Neuronal stem cell (in vitro differentiated cells): ENCODE measurements around the gene ANTXR2.
"Not testable (repeated sequence)": the region's sequence is repeated elsewhere in the genome, so short reads cannot be mapped to it uniquely, and the experiment has no call there.

ENCODE experiments used
- DNase-seq: peaks from one replicate; pipeline ENCODE4 v3.0.0-alpha.2; 2013; ENCODE audit warnings: low spot score
- H2AFZ ChIP-seq: one replicate; pipeline ENCODE4 v1.6.1; 2013; ENCODE audit warnings: mild to moderate bottlenecking, low read length, inconsistent platforms
- H2AK5ac ChIP-seq: 2 replicates; pipeline ENCODE4 v1.6.1; 2013; ENCODE audit warnings: low read depth, mild to moderate bottlenecking, inconsistent platforms, low read length, moderate library complexity, mixed read lengths
- H2BK120ac ChIP-seq: 2 replicates; pipeline ENCODE4 v1.6.1; 2013; ENCODE audit warnings: low read depth, mild to moderate bottlenecking, inconsistent platforms, low read length, moderate library complexity, mixed read lengths
- H2BK12ac ChIP-seq: one replicate; pipeline ENCODE4 v1.6.1; 2013; ENCODE audit warnings: low read length, inconsistent platforms
- H2BK15ac ChIP-seq: 2 replicates; pipeline ENCODE4 v1.6.1; 2013; ENCODE audit warnings: mild to moderate bottlenecking, low read length, inconsistent platforms, mixed read lengths
- H2BK5ac ChIP-seq: one replicate; pipeline ENCODE4 v1.6.1; 2013; ENCODE audit warnings: inconsistent platforms, mild to moderate bottlenecking, low read length, moderate library complexity
- H3K14ac ChIP-seq: one replicate; pipeline ENCODE4 v1.6.1; 2013; ENCODE audit warnings: low read length, inconsistent platforms
- H3K18ac ChIP-seq: 2 replicates; pipeline ENCODE4 v1.6.1; 2013; ENCODE audit warnings: low read length, inconsistent platforms
- H3K23ac ChIP-seq: 2 replicates; pipeline ENCODE4 v1.6.1; 2013; ENCODE audit warnings: low read depth, mild to moderate bottlenecking, mixed read lengths, low read length, inconsistent platforms; ENCODE audit not compliant: poor library complexity
- H3K27ac ChIP-seq: replicated peaks from 3 replicates; pipeline ENCODE4 v1.5.1; 2013; ENCODE audit warnings: low read length, inconsistent platforms
- H3K27me3 ChIP-seq, 3 experiments: 2 replicates each; pipeline ENCODE4 v1.6.1; 2013; ENCODE audit warnings: low read length in 3 of 3, mild to moderate bottlenecking in 2 of 3, inconsistent platforms in 1 of 3, low read depth in 1 of 3, mixed read lengths in 1 of 3, moderate library complexity in 1 of 3; ENCODE audit not compliant: control insufficient read depth in 3 of 3, insufficient read depth in 3 of 3
- H3K36me3 ChIP-seq, 2 donors: replicated peaks in 1 of 2; 2 replicates each; pipeline ENCODE4 v1.6.1; 2013; ENCODE audit warnings: low read length in 2 of 2; ENCODE audit not compliant: control insufficient read depth in 2 of 2, insufficient read depth in 2 of 2
- H3K4ac ChIP-seq: 2 replicates; pipeline ENCODE4 v1.6.1; 2013; ENCODE audit warnings: inconsistent platforms, mild to moderate bottlenecking, low read length, moderate library complexity
- H3K4me1 ChIP-seq, 2 donors: 1 replicate in 1 of 2; 2 replicates in 1 of 2; pipeline ENCODE4 v1.6.1; 2013; ENCODE audit warnings: low read length in 2 of 2, low read depth in 1 of 2; ENCODE audit not compliant: control insufficient read depth in 2 of 2, insufficient read depth in 1 of 2
- H3K4me2 ChIP-seq: one replicate; pipeline ENCODE4 v1.6.1; 2013; ENCODE audit warnings: mild to moderate bottlenecking, low read length, inconsistent platforms; ENCODE audit not compliant: insufficient read depth, poor library complexity, severe bottlenecking
- H3K4me3 ChIP-seq, 2 donors: 2 replicates each; pipeline ENCODE4 v1.5.1; 2013; ENCODE audit warnings: low read length in 2 of 2, mild to moderate bottlenecking in 2 of 2, inconsistent platforms in 1 of 2, moderate library complexity in 1 of 2
- H3K79me1 ChIP-seq: one replicate; pipeline ENCODE4 v1.6.1; 2013; ENCODE audit warnings: low read depth, mild to moderate bottlenecking, inconsistent platforms, low read length, moderate library complexity
- H3K9ac ChIP-seq: one replicate; pipeline ENCODE4 v1.6.1; 2013; ENCODE audit warnings: mild to moderate bottlenecking, low read depth, low read length, inconsistent platforms; ENCODE audit not compliant: poor library complexity
- H3K9me3 ChIP-seq, 2 donors: replicated peaks in 1 of 2; 2 replicates each; pipeline versions ENCODE3 to v1.6.1; 2013; ENCODE audit warnings: low read length in 2 of 2, mild to moderate bottlenecking in 2 of 2, inconsistent platforms in 1 of 2, low read depth in 1 of 2, mixed read lengths in 1 of 2, moderate library complexity in 1 of 2; ENCODE audit not compliant: control insufficient read depth in 2 of 2, insufficient read depth in 1 of 2
- H4K8ac ChIP-seq: one replicate; pipeline ENCODE4 v1.6.1; 2013; ENCODE audit warnings: low read depth, mild to moderate bottlenecking, inconsistent platforms, low read length, moderate library complexity
- H4K91ac ChIP-seq: one replicate; pipeline ENCODE4 v1.6.1; 2013; ENCODE audit warnings: low read length, low read depth, mild to moderate bottlenecking, inconsistent platforms; ENCODE audit not compliant: poor library complexity
- WGBS, 2 donors: extraction: QIAGEN DNeasy Blood & Tissue Kit; methylation state at CpG; one replicate each; pipeline ENCODE4 v1.1.7; 2013; ENCODE audit warnings: missing lambda C conversion rate in 2 of 2, mixed read lengths in 1 of 2; ENCODE audit not compliant: insufficient read length in 2 of 2, insufficient replicate concordance in 1 of 2; ENCODE audit errors: extremely low coverage in 2 of 2; 5-methylcytosine and 5-hydroxymethylcytosine counted together

The ANTXR2 gene

GRCh38 chr4:80006935-80007744 is 65.9 kb downstream of the ANTXR2 start:
- H4K91ac ChIP-seq, result no peak overlapping the region
- H2AFZ ChIP-seq, result no peak overlapping the region
- H3K4me3 ChIP-seq, result no peak overlapping the region
- no peak overlapping the region for H3K23ac ChIP-seq
- no peak overlapping the region for H2BK120ac ChIP-seq
- WGBS, 2 donors, result no CpG with 5 or more reads among the region's 5 CpGs
- H3K36me3 ChIP-seq, result peaks cover 0 to 35% of the 10 kb centered on the region in 2 donors
- H3K27me3 ChIP-seq, result no peaks in the 10 kb centered on the region
- H2BK5ac ChIP-seq, result no peak overlapping the region
- H2BK15ac ChIP-seq, result no peak overlapping the region
- no peak overlapping the region for H3K4me2 ChIP-seq
- no peak for DNase-seq
- H3K9ac ChIP-seq, result no peak overlapping the region
- H3K14ac ChIP-seq, result no peak overlapping the region
- H3K9me3 ChIP-seq, result peaks cover 2 to 7% of the 10 kb centered on the region in 2 donors
- H3K4me1 ChIP-seq, result no peaks in the 10 kb centered on the region
- no peak overlapping the region for H3K4ac ChIP-seq
- H2BK12ac ChIP-seq, result no peak overlapping the region
- no peak overlapping the region for H3K27ac ChIP-seq
- H2AK5ac ChIP-seq, result no peak overlapping the region
- H3K18ac ChIP-seq, result no peak overlapping the region
- no peak overlapping the region for H4K8ac ChIP-seq
- H3K79me1 ChIP-seq, result no peaks in the 10 kb centered on the region

- no CpG with 5 or more reads among the region's 3 CpGs for WGBS, 2 donors
These were observed 67.2 kb downstream of the ANTXR2 start for GRCh38 chr4:80005863-80006262.

GRCh38 chr4:80004319-80004718 is 68.7 kb downstream of the ANTXR2 start:
- no peak overlapping the region for H4K91ac ChIP-seq
- no peaks in the 10 kb centered on the region for H3K27me3 ChIP-seq
- no peak for DNase-seq
- no peak overlapping the region for H3K18ac ChIP-seq
- peaks cover 2 to 7% of the 10 kb centered on the region in 2 donors for H3K9me3 ChIP-seq
- H3K14ac ChIP-seq, result no peak overlapping the region
- no peaks in the 10 kb centered on the region for H3K79me1 ChIP-seq
- H2BK15ac ChIP-seq, result no peak overlapping the region
- H3K36me3 ChIP-seq, result peaks cover 0 to 35% of the 10 kb centered on the region in 2 donors
- H2AK5ac ChIP-seq, result no peak overlapping the region
- no peak overlapping the region for H2BK120ac ChIP-seq
- no peak overlapping the region for H3K4ac ChIP-seq
- H3K27ac ChIP-seq, result no peak overlapping the region
- H2BK12ac ChIP-seq, result no peak overlapping the region
- no peaks in the 10 kb centered on the region for H3K4me1 ChIP-seq
- no peak overlapping the region for H4K8ac ChIP-seq
- no peak overlapping the region for H3K9ac ChIP-seq
- H2BK5ac ChIP-seq, result no peak overlapping the region
- H2AFZ ChIP-seq, result no peak overlapping the region
- no peak overlapping the region for H3K4me2 ChIP-seq
- H3K4me3 ChIP-seq, result no peak overlapping the region
- H3K23ac ChIP-seq, result no peak overlapping the region

More at GRCh38 chr4:80005863-80006262, 67.2 kb downstream of the ANTXR2 start:
- Histone ChIP-seq H2BK12ac (no peak overlapping the region), H3K27me3 (no peaks in the 10 kb centered on the region), H2BK15ac (no peak overlapping the region), H3K79me1 (no peaks in the 10 kb centered on the region), H2BK5ac (no peak overlapping the region), H3K9ac (no peak overlapping the region), H4K8ac (no peak overlapping the region), H3K4ac (no peak overlapping the region), H3K36me3 (peaks cover 0 to 35% of the 10 kb centered on the region in 2 donors), H3K23ac (no peak overlapping the region), H3K4me1 (no peaks in the 10 kb centered on the region), H2AK5ac (no peak overlapping the region), H2AFZ (no peak overlapping the region), H3K14ac (no peak overlapping the region), H3K4me2 (no peak overlapping the region), H3K9me3 (peaks cover 2 to 7% of the 10 kb centered on the region in 2 donors), H3K4me3 (no peak overlapping the region), H3K18ac (no peak overlapping the region), H3K27ac (no peak overlapping the region), H2BK120ac (no peak overlapping the region), H4K91ac (no peak overlapping the region)
- no peak for DNase-seq

DNA sequence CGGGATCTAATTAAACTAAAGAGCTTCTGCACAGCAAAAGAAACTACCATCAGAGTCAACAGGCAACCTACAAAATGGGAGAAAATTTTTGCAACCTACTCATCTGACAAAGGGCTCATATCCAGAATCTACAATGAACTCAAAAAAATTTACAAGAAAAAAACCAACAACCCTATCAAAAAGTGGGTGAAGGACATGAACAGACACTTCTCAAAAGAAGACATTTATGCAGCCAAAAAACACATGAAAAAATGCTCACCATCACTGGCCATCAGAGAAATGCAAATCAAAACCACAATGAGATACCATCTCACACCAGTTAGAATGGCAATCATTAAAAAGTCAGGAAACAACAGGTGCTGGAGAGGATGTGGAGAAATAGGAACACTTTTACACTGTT is 70.5 kb downstream of the ANTXR2 start:
- H3K36me3 ChIP-seq, result peaks cover 0 to 18% of the 10 kb centered on the region in 2 donors
- H3K9me3 ChIP-seq, H4K91ac ChIP-seq, H3K27me3 ChIP-seq, H2BK15ac ChIP-seq, H3K18ac ChIP-seq, H2BK12ac ChIP-seq, H4K8ac ChIP-seq, H2AFZ ChIP-seq, H3K23ac ChIP-seq, H3K27ac ChIP-seq, H3K4me2 ChIP-seq, H3K4ac ChIP-seq, H3K4me1 ChIP-seq, H3K4me3 ChIP-seq, H3K79me1 ChIP-seq, H3K9ac ChIP-seq, DNase-seq, H2BK120ac ChIP-seq, H2AK5ac ChIP-seq, H3K14ac ChIP-seq, H2BK5ac ChIP-seq: not testable (repeated sequence)
- no CpG with 5 or more reads among the region's 1 CpG for WGBS, 2 donors
